ENCODE data around the gene ZNF511.

Gene ZNF511

DNA sequence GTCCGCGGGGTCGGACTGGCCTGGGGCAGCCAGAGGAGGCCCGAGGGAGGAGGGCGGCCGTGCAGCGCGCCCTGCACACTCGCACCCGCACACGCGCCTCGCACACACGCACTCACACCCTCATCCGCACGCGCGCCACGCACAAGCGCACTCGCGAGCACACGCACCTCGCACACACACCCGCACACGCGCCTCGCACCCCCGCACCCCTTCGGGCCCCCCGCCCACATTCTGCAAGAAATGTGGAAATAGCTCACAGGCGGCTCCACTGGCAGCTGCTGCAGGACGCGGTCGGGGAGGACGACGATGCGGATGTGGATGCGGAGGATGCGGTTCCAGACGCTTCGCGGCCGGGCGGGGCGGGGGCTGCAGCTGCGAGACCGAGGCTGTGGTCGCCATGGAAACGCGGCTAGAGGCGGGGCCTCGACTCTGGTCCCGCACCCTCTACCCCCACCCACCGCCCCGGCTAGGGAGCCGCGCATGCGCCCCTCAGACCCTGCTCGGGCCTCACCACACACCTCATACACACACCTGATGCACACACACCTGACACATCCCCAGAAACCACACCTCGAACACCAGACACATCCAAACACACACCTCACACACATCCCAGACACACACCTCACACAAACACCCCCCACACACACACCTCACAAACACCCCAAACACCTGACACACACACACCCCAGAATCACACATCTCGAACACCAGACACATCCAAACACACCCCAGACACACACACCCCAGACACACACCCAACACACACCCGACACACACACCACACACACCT lies 28.1 kb downstream of the ZNF511 start, which contains the start of gene CALY:
TSS of gene CALY (minus strand) at position 320 of the 793 bp plus-strand sequence. CDS start 7,907 bp downstream, outside the sequence.
- no peak for DNase-seq

DNA sequence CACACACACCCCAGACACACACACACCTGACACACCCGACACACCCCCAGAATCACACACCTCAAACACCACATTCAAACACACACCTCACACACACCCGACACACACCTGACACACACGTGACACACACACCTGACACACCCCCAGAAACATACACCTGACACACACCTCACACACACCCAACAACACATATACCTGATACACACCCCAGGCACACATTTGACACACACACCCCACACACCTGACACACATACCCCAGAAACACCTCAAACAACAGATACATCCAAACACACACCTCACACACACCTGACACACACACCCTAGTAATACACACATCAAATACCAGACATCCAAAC lies 28.6 kb downstream of the ZNF511 start:
- DNase-seq, result no peak

DNA sequence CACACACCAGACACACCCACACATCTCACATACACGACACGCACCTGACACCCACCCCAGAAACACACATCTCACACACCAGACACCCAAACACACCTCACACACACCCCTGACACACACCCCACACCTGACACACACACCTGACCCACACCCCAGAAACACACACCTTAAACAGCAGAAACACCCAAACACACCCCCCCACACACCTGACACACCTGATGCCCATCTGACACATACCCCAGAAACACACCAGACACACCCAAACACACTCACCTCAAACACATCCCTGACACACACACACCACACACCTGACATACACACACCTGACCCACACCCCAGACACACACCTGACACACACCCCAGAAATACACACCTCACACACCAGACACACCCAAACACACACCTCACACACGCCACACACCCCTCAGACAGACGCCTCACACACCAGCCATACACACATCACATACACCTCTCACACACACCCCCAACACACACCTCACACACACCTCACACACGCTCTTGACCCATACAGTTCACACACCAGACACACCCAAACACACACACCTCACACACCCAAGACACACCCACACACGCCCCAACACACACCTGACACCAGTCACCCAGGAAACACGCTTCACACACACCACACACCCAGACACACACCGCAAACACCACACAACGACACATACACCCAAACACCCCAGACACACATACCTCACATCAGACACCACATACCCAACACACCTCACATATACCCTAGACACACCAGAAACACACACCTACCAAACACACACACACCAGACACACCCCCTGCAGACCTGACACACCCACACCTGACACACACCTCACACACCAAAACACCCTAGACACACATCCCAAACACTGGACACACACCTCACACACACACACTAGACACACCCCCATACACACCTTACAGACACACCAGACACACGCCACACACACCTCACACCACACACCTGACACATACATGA lies 29.7 kb downstream of the ZNF511 start:
- DNase-seq, result no peak

- no peak for DNase-seq
Observed at GRCh38 chr10:133339708-133340380, 31.1 kb downstream of the ZNF511 start.

DNA sequence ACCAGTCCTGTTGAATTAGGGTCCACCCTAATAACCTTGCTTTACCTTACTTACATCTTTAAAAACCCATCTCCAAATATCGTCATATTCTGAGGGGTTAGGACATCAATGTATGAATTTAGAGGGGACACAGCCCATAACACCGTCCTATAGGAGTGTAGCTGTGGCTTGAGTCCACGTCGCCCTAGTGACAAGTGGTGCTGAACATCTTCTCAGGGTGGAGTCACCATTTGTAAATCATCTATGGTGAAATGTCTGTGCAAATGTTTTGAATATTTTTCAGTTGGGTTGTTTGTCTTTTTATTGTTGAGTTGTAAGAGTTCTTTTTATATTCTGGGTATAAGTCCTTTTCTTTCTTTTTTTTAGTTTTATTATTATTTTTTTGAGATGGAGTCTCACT lies 33.3 kb downstream of the ZNF511 start:
- no peak for DNase-seq

GRCh38 chr10:133342942-133343341 lies 34.2 kb downstream of the ZNF511 start:
- DNase-seq, result no peak

- no peak for DNase-seq
Observed at GRCh38 chr10:133343558-133343957, 34.8 kb downstream of the ZNF511 start.

DNA sequence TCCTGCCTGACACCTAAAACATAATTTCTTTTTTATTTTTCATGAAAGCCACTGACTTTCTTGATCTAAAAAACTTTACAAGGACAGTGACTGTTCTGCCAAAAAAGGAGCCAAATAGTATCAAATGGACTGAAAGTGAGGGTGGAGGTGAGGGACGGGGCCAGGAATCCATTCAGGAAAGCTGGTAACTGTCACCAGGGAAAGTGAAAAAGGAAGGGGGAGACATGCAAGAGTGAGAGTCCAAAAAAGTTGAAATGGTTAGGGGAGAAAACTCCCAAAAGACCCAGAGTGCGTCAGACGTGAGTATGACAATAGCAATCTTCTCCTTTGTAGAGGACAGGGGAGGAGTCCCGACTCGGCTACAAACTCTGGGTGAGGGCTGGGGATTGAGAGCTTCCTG lies 35.5 kb downstream of the ZNF511 start:
- no peak for DNase-seq

DNA sequence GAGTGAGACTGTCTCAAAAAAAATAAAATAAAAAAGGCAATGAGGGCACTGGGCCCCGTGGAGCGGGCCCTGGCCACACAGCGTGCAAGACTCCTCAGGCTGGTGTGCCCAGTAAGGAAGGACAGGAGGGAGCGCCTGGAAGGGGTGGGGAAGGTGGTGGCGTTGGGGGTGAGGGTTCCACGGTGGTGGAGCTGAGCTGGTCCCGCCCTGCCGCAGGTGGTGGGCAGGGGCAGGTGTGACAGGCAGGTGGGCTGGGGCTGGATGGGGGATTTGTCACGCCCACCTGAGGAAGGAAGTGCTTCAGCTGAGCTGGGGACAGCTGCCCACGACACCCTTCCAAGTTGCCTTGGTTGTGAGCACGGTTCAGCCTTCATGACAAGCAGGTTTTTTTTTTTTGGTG lies 37.7 kb downstream of the ZNF511 start:
- DNase-seq, result no peak

- DNase-seq, result no peak
Observed at GRCh38 chr10:133347710-133348517, 39.2 kb downstream of the ZNF511 start.

DNA sequence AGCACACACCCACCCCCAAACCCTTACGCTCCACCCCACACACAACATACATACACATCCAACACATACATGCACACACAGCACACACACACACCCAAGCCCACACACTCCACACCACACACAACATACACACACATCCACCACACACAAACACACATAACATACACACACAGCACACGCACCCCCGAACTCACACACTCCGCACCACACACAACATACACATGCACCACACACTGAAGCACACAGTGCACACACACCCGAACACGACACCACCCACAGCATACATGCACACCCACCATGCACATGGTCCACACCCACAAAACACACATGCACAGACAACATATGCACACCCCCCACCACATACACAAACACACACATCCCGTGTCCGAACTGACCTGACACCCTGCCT lies 40.5 kb downstream of the ZNF511 start:
- DNase-seq, result no peak

DNA sequence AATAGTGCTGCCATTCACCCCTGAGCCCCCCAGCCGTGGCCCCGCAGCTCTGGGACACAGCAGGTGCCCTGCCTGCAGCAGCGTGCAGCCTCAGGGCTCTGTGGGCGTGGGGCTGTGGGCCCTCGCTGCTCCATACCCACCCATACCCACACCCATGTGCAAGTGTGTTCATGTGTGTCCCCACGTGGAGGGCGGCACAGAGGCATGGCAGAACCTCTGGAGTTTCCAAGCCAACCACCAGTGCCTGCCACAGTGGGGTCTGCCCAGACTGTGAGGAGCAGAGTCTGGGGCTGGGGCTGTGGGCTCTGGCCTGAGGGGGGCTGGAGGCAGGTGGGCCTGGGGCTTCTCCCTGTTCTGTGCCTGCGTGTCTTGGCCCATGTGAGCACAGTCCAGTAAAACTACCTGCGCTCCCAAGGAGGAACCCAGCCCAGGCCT lies 40.9 kb downstream of the ZNF511 start:
- DNase-seq, result no peak

DNA sequence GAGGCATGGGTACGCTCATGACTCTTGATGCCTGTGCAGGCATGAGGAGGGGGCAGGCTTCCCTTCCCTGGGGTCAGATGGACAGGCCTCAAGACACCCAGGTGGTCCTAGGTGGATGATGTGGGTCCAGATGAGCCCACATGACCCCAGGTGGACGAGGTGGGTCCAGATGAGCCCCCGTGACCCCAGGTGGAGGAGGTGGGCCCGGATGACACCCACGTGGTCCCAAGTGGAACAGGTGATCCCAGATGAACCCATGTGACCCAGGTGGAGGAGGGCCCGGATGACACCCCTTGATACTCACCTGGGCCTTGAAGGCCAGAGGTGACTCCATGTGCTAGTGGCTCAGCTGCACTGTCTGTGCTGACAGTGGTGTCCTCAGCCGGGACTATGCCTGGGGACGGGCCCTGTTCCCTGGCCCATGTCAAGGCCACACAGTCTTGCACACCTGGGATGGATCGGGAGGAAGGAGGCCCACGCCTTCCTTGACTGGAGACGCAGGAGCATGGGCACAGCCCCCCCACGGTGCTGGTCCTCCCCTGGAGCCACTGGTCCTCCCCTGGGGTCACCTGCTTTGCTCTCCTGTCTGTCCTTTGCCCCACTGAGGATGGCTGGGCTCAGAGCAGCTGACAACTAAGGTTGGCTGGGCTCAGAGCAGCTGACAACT lies 41.7 kb downstream of the ZNF511 start:
- DNase-seq, result no peak

DNA sequence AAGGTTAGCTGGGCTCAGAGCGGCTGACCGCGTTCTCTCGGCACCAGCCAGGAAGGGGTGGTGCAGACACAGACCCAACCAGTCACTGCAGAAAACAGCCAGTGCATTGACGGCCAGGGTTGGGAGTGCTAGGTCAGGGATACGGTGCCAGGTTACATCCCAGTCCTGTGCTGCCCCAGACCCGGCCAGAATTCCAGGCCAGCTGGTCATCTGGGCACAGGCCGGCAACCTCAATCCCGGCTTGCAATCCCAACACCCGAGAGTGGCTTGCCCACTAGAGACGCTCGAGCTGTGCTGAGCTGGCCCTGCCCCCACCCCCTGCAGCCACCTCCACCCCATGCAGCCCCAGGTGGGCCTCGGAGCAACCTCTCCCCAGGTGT lies 42.2 kb downstream of the ZNF511 start:
- DNase-seq, result no peak

DNA sequence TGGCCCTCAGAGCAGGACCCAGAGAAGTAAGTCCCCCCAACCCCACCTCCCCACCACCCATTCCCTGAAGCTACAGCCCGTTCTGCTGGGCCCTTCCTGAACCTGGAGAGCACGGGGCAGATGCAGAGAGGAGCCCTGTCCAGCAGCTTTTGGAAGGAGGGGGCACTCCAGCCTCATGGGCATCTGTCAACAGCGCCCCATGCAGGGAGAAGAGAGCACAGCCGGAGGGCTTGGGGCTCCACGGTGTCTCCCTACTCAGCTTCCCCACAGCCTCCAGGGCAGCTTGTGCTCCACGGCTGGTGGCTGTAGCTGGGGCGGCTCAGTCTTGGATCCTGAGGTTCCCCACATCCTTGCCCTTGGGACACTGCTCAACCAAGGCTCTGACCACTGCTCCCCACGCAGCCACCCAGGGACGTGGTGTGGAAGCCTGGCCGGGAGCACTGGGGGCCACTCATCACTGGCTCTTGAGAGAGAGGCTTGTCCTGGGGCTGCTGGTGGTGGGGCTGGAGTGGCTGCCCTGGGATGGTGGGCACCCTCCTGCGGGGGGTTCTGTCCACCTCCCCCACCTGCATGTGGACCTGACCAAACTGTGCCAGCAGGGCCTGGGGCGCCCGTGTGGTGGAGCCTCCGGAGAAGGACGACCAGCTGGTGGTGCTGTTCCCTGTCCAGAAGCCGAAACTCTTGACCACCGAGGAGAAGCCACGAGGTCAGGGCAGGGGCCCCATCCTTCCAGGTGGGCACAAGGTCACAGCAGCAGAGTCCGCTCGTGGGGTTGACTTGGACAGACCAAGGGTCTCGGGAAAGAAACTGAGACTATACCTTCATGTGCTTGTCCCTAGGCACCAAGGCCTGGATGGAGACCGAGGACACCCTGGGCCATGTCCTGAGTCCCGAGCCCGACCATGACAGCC lies 42.9 kb downstream of the ZNF511 start:
- DNase-seq, result no peak

DNA sequence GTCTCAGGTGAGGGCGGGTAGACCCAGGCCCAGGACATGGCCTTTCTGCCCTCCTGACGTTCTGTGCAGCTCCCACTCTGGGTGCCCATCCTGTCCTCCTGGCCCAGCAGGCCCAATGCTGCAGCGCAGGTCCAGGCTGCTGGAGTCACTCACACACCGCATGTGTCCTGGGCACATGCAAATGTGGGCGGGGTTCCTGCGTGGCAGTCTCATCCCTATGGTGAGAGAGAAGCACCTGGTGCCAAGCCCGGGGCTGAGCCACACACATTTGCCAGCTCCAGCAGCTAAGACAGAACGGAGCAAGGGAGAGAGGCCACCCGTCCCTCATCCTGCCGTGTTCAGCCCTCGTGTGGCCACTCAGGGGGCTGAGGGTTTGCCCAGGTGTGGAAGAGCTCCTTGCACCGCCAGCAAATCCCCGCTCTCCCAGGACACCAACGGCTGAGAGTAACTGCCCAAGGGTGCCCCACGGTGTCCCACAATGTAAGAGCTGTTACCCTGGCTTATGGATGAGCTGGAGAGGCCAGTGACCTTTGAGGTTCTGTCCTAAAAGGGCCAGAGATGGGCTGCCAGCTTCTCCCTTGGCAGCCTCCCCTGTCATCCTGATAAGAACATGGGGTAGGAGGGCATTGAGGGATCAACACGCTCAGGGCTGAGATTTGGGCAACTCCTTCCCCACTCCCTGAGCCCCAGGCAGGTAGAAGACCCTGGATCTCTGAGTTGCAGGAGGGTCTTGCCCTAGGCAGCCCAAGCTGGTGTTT lies 44.7 kb downstream of the ZNF511 start:
- DNase-seq, result no peak

DNA sequence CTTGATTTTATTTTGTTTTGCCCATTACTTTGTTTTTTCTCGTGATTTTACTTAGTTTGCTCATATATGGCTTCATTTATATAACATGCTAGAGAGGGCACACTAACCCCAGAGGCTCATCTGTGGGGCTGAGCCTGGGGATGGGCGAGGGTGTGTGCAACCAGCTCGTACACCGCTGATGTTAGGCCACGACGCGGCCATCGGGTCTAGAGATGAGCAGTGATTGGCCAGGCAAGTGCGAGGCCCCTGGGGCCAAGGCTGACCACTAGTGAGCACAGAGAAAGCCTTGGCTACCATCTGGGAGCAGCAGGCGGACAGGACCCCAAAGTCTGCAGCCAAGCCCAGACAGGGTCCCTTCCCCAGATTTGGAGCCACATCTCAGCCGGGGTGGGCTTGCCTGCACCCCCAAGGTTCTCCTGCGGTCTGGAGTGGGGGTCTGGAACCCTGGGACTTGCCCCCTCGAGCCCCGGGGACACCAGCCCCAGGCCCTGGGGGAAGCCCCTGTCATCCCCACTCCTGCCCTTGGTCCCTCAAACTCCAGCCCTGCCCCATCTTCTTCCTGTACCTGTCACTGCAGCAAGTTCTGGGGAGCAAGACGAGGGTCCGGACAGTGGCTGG lies 45.4 kb downstream of the ZNF511 start:
- DNase-seq, result no peak

GRCh38 chr10:133354672-133355240 lies 46.0 kb downstream of the ZNF511 start:
- DNase-seq, result no peak

GRCh38 chr10:133355266-133355665 lies 46.6 kb downstream of the ZNF511 start:
- no peak for DNase-seq
